CD4-positive, alpha-beta T cell treated with Interleukin-21 for 1 hour (primary cell): ENCODE data around the gene FAM20A.

Experiments used
- DNase-seq: peaks from one replicate; pipeline ENCODE4 v3.0.0-alpha.2; 2020

The FAM20A gene

GRCh38 chr17:68608515-68609130 is 7.5 kb upstream of the FAM20A start:
- no peak for DNase-seq

- DNase-seq, result no peak
These were observed 5.5 kb upstream of the FAM20A start for GRCh38 chr17:68606451-68607307.

GRCh38 chr17:68605914-68606313 is 4.7 kb upstream of the FAM20A start:
- no peak for DNase-seq

GRCh38 chr17:68603656-68604055 is 2.5 kb upstream of the FAM20A start:
- no peak for DNase-seq

- DNase-seq, result peak; percentile 17
These were observed 1.9 kb upstream of the FAM20A start for GRCh38 chr17:68603027-68603426.

- DNase-seq, result no peak
These were observed 1.1 kb upstream of the FAM20A start for GRCh38 chr17:68602289-68602688.

GRCh38 chr17:68601565-68602288 is 560 bp upstream of the FAM20A start:
- DNase-seq, result no peak

- DNase-seq, result no peak
These were observed 868 bp downstream of the FAM20A start for GRCh38 chr17:68600067-68600930.

- DNase-seq, result no peak
These were observed 1.6 kb downstream of the FAM20A start for GRCh38 chr17:68599552-68600066.

- DNase-seq, result no peak
These were observed 2.1 kb downstream of the FAM20A start for GRCh38 chr17:68599091-68599490.

- DNase-seq, result no peak
These were observed 2.6 kb downstream of the FAM20A start for GRCh38 chr17:68598545-68598961.

- DNase-seq, result no peak
These were observed 3.1 kb downstream of the FAM20A start for GRCh38 chr17:68598074-68598473.

GRCh38 chr17:68596411-68596945 is 4.7 kb downstream of the FAM20A start:
- DNase-seq, result no peak

GRCh38 chr17:68595986-68596385 is 5.2 kb downstream of the FAM20A start:
- peak; percentile 9 for DNase-seq

GRCh38 chr17:68595496-68595895 is 5.7 kb downstream of the FAM20A start:
- DNase-seq, result no peak

GRCh38 chr17:68594552-68594951 is 6.6 kb downstream of the FAM20A start:
- no peak for DNase-seq

- DNase-seq, result no peak
These were observed 8.2 kb downstream of the FAM20A start for GRCh38 chr17:68592682-68593641.

GRCh38 chr17:68592009-68592408 is 9.2 kb downstream of the FAM20A start:
- DNase-seq, result no peak

GRCh38 chr17:68591583-68591982 is 9.6 kb downstream of the FAM20A start:
- no peak for DNase-seq

- DNase-seq, result no peak
These were observed 12.1 kb downstream of the FAM20A start for GRCh38 chr17:68589086-68589485.

- no peak for DNase-seq
These were observed 12.8 kb downstream of the FAM20A start for GRCh38 chr17:68588362-68588761.
